ENCODE data around the gene CATSPER4. TPM values are rescaled to one million over a fixed set of nuclear protein-coding genes. Genes with fewer than 3 reads are reported as not detected.

The CATSPER4 gene
- total RNA-seq, 4 donors from 2014 or later, result not detected

DNA sequence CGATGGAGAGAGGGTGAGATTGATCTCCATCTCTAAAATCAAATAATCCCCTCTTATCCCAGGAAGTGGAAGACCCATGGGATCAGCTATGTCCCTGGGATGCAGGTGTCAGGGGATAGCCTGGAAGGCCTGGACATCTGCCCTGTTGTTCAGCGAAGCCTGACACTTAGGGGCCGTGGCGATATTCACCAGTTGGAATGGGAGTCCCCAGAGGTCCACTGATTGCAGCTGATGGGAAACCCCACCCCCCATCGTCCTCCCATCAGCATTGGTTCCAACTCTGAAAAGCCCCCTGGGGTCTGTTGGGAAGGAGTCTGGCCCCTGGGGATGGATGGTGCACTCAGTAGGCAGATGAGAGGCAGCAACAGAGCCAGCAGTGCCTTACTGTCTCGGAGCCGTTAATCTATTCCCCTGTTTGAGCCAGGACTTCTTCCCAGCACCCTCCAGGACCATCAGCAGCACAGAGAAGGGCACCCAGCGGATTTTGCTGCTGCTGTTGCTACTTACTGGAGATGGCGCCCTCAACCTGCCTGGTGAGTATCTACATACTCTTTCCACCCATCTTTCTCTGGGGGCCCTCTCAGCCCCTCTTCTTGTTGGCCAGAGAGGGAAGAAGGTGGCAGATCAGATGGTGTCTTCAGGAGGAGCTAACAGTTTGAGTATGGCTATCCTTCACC is 13.4 kb downstream of the CATSPER4 start:
- Histone ChIP-seq H3K27ac (no peak overlapping the region), H3K4me3 (no peak overlapping the region), H3K4me1 (no peaks in the 10 kb centered on the region), H3K9me3 (no peaks in the 10 kb centered on the region), H3K36me3 (no peaks in the 10 kb centered on the region), H3K27me3 (no peaks in the 10 kb centered on the region)
- in situ Hi-C loops (cut with MboI; ENCODE audit: low pct_ligation_motif_present in 1 of 4, low pct_unique_long_range_greater_than_20kb in 1 of 4, low sequenced_read_pairs in 3 of 4) (no loop called here), intact Hi-C loops (cut with DNase I; ENCODE audit: low total_unique reads) (loop anchor here (5.0 kb wide), 1 partner anchor 1311 kb away; no protein-coding TSS in a partner anchor)
- no peak for DNase-seq
- TF ChIP-seq EP300 (IDR thresholded peaks at IDR 0.05; ENCODE audit: low read depth) (no peak), POLR2A (IDR thresholded peaks at IDR 0.05) (no peak), POLR2AphosphoS5 (IDR thresholded peaks at IDR 0.05) (no peak)
- TF ChIP-seq, protein P1, sequence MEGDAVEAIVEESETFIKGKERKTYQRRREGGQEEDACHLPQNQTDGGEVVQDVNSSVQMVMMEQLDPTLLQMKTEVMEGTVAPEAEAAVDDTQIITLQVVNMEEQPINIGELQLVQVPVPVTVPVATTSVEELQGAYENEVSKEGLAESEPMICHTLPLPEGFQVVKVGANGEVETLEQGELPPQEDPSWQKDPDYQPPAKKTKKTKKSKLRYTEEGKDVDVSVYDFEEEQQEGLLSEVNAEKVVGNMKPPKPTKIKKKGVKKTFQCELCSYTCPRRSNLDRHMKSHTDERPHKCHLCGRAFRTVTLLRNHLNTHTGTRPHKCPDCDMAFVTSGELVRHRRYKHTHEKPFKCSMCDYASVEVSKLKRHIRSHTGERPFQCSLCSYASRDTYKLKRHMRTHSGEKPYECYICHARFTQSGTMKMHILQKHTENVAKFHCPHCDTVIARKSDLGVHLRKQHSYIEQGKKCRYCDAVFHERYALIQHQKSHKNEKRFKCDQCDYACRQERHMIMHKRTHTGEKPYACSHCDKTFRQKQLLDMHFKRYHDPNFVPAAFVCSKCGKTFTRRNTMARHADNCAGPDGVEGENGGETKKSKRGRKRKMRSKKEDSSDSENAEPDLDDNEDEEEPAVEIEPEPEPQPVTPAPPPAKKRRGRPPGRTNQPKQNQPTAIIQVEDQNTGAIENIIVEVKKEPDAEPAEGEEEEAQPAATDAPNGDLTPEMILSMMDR (IDR thresholded peaks at IDR 0.05), result no peak
- 75% methylated on average over 9 of the region's 9 CpGs; no CpG with 5 or more reads in 1 of the 2 donors for WGBS, 2 donors (ENCODE audit: low coverage in 1 of 2)

DNA sequence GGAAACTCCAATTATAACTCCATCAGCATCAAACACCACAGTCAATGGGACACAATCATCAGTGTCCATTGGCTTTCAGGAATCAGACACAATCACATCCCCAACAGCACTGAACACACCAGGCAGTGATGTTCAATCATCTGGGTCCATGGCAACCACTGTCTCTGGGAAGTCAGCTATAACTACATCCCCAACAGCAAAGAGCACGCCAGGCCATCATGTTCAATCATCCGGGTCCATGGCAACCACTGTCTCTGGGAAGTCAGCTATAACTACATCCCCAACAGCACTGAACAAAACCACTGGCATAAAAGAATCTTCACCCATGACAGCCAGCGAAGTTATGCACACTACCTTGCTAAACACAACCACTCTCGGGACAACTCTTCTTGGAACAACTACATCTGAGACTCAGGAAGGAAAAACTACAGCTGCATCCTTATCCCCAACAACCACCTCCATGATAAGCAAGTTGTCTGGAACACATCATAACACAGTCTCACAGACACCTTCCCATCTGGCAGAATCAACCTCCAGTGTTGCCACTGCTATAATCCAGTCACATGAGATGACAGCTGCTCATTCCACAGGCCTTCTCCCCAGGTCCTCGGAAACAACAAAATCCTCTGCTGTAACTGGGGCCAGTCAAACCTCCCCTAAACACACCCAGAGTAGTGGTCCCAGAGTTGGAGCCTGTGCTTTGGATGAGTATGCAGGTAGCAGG is 19.9 kb downstream of the CATSPER4 start:
- TF ChIP-seq POLR2AphosphoS5 (IDR thresholded peaks at IDR 0.05), result no peak
- TF ChIP-seq, protein P1 (IDR thresholded peaks at IDR 0.05), result no peak
- whole genome bisulfite sequencing, 2 donors (ENCODE audit: low coverage in 1 of 2), result 82% methylated on average over 5 of the region's 5 CpGs; no CpG with 5 or more reads in 1 of the 2 donors
- in situ Hi-C loops (cut with MboI; ENCODE audit: low pct_ligation_motif_present in 1 of 4, low pct_unique_long_range_greater_than_20kb in 1 of 4, low sequenced_read_pairs in 3 of 4) (no loop called here), intact Hi-C loops (cut with DNase I; ENCODE audit: low total_unique reads) (no loop called here)
- no peak for DNase-seq
- Histone ChIP-seq H3K27ac (no peak overlapping the region), H3K9me3 (no peaks in the 10 kb centered on the region), H3K4me3 (no peak overlapping the region), H3K27me3 (no peaks in the 10 kb centered on the region), H3K4me1 (no peaks in the 10 kb centered on the region), H3K36me3 (no peaks in the 10 kb centered on the region)

DNA sequence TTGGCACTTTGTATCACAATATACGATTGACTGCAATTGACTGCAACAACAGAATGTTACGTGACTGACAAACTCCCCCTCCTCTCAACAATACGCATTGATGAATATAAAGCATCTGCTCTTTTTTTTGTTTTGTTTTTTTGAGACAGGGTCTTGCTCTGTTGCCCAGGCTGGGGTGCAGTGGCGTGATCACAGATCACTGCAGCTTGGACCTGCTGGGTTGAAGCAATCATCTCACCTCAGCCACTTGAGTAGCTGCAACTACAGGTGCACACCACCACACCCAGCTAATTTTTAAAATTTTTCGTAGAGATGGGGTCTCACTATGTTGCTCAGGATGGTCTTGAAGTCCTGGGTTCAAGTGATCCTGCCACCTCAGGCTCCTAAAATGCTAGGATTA is 22.3 kb downstream of the CATSPER4 start:
- intact Hi-C loops (cut with DNase I; ENCODE audit: low total_unique reads), result no loop called here
- Histone ChIP-seq H3K36me3 (no peaks in the 10 kb centered on the region), H3K27me3 (no peaks in the 10 kb centered on the region), H3K4me3 (no peak overlapping the region), H3K4me1 (no peaks in the 10 kb centered on the region), H3K27ac (no peak overlapping the region), H3K9me3 (no peaks in the 10 kb centered on the region)
- no peak for DNase-seq
- whole genome bisulfite sequencing, 2 donors (ENCODE audit: low coverage in 1 of 2), result 77 to 88% methylated on average over 4 to 5 of the region's 5 CpGs
- TF ChIP-seq, protein P1 (IDR thresholded peaks at IDR 0.05), result no peak
- TF ChIP-seq POLR2A (IDR thresholded peaks at IDR 0.05), result no peak
- no peak for TF ChIP-seq POLR2AphosphoS5 (IDR thresholded peaks at IDR 0.05)
- TF ChIP-seq EP300 (IDR thresholded peaks at IDR 0.05; ENCODE audit: low read depth), result no peak
- in situ Hi-C loops (cut with MboI; ENCODE audit: low pct_ligation_motif_present in 1 of 4, low pct_unique_long_range_greater_than_20kb in 1 of 4, low sequenced_read_pairs in 3 of 4), result no loop called here

DNA sequence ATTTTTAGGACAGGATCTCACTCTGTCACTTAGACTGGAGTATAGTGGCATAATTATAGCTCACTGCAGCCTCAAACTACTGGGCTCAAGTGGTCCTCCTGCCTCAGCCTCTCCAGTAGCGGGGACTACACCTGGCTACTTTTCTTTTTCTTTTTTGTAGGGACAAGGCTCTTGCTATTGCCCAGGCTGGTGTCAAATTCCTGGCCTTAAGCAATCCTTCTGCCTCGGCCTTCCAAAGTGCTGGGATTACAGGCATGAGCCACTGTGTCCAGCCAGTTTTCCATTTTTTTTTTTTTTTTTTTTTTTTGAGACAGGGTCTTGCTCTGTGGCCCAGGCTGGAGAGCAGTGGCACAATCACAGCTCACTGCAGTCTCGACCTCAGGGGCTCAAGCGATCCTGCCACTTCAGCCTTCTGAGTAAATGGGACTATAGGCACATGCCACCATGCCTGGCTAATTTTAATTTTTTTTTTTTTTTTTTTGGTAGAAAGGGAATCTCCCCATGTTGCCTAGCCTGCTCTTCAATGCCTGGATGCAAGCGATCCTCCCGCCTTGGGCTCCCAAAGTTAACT is 23.0 kb downstream of the CATSPER4 start:
- in situ Hi-C loops (cut with MboI; ENCODE audit: low pct_ligation_motif_present in 1 of 4, low pct_unique_long_range_greater_than_20kb in 1 of 4, low sequenced_read_pairs in 3 of 4) (no loop called here), intact Hi-C loops (cut with DNase I; ENCODE audit: low total_unique reads) (no loop called here)
- 91 to 100% methylated on average over 1 to 6 of the region's 6 CpGs for WGBS, 2 donors (ENCODE audit: low coverage in 1 of 2)
- Histone ChIP-seq H3K27ac (no peak overlapping the region), H3K4me1 (no peaks in the 10 kb centered on the region), H3K9me3 (no peaks in the 10 kb centered on the region), H3K4me3 (no peak overlapping the region), H3K27me3 (no peaks in the 10 kb centered on the region), H3K36me3 (no peaks in the 10 kb centered on the region)
- no peak for DNase-seq
- TF ChIP-seq EP300 (IDR thresholded peaks at IDR 0.05; ENCODE audit: low read depth), result no peak
- TF ChIP-seq POLR2AphosphoS5 (IDR thresholded peaks at IDR 0.05), result no peak
- TF ChIP-seq POLR2A (IDR thresholded peaks at IDR 0.05), result no peak
- TF ChIP-seq, protein P1 (IDR thresholded peaks at IDR 0.05), result no peak

All from transverse colon (tissue), 4 donors.